GM12878 (cell line): ENCODE measurements around the gene ERO1B.

Source experiments
- YY1 ChIP-seq: IDR thresholded peaks from 2 replicates; pipeline ENCODE4 v1.6.1; 2011; ENCODE audit warnings: low read depth, mild to moderate bottlenecking, low read length
- TF ChIP-seq, protein P1 (sequence below), 3 experiments: IDR thresholded peaks in 2 of 3; conservative IDR thresholded peaks in 1 of 3; 2 replicates each; pipeline ENCODE4 v1.5.1; 2011; ENCODE audit warnings: low read depth in 3 of 3, low read length in 3 of 3, mild to moderate bottlenecking in 3 of 3, control low read depth in 2 of 3, moderate library complexity in 2 of 3, inconsistent platforms in 1 of 3, mixed read lengths in 1 of 3; ENCODE audit not compliant: control insufficient read depth in 2 of 3, insufficient read depth in 1 of 3; ENCODE audit errors: extremely low read depth in 1 of 3

DNA sequence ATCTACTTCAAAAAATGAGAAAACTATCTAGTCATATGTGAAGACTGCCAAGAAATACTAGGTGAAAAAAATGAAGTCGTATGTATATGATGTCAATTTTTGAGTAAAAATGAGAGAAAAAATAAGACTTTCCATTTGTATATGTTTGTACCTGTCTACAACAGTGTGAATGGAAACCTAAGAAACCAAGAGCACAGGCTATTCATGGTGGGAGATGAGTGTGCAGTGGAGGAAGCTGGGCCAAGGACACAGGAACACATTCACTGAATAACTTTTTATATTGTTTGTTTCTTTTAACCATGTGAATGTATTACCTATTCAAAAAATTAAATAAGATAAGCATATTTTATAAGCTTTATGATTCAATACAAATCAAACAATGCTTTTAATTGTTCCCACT, 67.0 kb downstream of the ERO1B start:
- no peak for TF ChIP-seq YY1
- TF ChIP-seq, protein P1, sequence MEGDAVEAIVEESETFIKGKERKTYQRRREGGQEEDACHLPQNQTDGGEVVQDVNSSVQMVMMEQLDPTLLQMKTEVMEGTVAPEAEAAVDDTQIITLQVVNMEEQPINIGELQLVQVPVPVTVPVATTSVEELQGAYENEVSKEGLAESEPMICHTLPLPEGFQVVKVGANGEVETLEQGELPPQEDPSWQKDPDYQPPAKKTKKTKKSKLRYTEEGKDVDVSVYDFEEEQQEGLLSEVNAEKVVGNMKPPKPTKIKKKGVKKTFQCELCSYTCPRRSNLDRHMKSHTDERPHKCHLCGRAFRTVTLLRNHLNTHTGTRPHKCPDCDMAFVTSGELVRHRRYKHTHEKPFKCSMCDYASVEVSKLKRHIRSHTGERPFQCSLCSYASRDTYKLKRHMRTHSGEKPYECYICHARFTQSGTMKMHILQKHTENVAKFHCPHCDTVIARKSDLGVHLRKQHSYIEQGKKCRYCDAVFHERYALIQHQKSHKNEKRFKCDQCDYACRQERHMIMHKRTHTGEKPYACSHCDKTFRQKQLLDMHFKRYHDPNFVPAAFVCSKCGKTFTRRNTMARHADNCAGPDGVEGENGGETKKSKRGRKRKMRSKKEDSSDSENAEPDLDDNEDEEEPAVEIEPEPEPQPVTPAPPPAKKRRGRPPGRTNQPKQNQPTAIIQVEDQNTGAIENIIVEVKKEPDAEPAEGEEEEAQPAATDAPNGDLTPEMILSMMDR (IDR thresholded peaks at IDR 0.05 in 2 of 3, conservative IDR thresholded peaks at IDR 0.05 in 1 of 3; ENCODE audit: control insufficient read depth in 2 of 3, extremely low read depth in 1 of 3, insufficient read depth in 1 of 3, low read depth in 3 of 3, low read length in 3 of 3), result no peak
